ENCODE data around the gene DSCAML1. TPM values are rescaled to one million over a fixed set of nuclear protein-coding genes. Genes with fewer than 3 reads are reported as not detected.

Gene DSCAML1
- total RNA-seq, 2 experiments from 2014 or later = not detected

- Histone ChIP-seq H2AFZ (ENCODE audit: low read length) (no peak overlapping the region), H3K4me3 (ENCODE audit: low read depth, low read length, poor library complexity, severe bottlenecking) (no peak overlapping the region), H3K79me2 (ENCODE audit: insufficient read depth, low read depth, low read length) (no peaks in the 10 kb centered on the region), H3K4me1 (ENCODE audit: insufficient read depth, low read length, poor library complexity, severe bottlenecking) (no peaks in the 10 kb centered on the region), H3K27ac (ENCODE audit: low read depth, low read length, poor library complexity, severe bottlenecking) (no peak overlapping the region), H3K36me3 (ENCODE audit: insufficient read depth, low read length) (no peaks in the 10 kb centered on the region), H3K9me2 (ENCODE audit: insufficient read depth, low read length) (no peaks in the 10 kb centered on the region), H3K9me3 (ENCODE audit: low read length) (0 out of 2 replicates have a peak, but pooled peaks cover 3% of the 10 kb centered on the region), H4K20me1 (ENCODE audit: insufficient read depth, low read length) (no peaks in the 10 kb centered on the region), H3K4me2 (ENCODE audit: low read length) (no peak overlapping the region)
- BruUV-seq (replicated peaks) = no TSS peak
- no peak for DNase-seq (ENCODE audit: low spot score)
- intact Hi-C loops (cut with micrococcal nuclease; ENCODE audit: unreplicated experiment) = no loop called here
- ChIA-PET POLR2A (interaction anchor here (0.7 to 1.4 kb wide), 2 partner anchors 34 to 890 kb away, joined by 3 read pairs; no protein-coding TSS in a partner anchor), CTCF (ENCODE audit: unreplicated experiment) (no interaction called here)
- TF ChIP-seq EZH2phosphoT487 (IDR thresholded peaks at IDR 0.05; ENCODE audit: borderline replicate concordance, low read depth, low read length) (no peak), CTCF (conservative IDR thresholded peaks at IDR 0.05; ENCODE audit: low read length) (no peak)
Measured at GRCh38 chr11:117459123-117459978, 337.7 kb downstream of the DSCAML1 start.

- no peaks in the 10 kb centered on the region for H3K4me1 ChIP-seq (ENCODE audit: insufficient read depth, low read length, poor library complexity, severe bottlenecking)
- ChIA-PET CTCF (ENCODE audit: unreplicated experiment) (no interaction called here), POLR2A (no interaction called here)
- no TSS peak for BruUV-seq (replicated peaks)
- no peak overlapping the region for H2AFZ ChIP-seq (ENCODE audit: low read length)
- no peak for DNase-seq (ENCODE audit: low spot score)
- H3K4me3 ChIP-seq (ENCODE audit: low read depth, low read length, poor library complexity, severe bottlenecking) = no peak overlapping the region
- no peaks in the 10 kb centered on the region for H4K20me1 ChIP-seq (ENCODE audit: insufficient read depth, low read length)
- TF ChIP-seq EZH2phosphoT487 (IDR thresholded peaks at IDR 0.05; ENCODE audit: borderline replicate concordance, low read depth, low read length) = no peak
- TF ChIP-seq CTCF (conservative IDR thresholded peaks at IDR 0.05; ENCODE audit: low read length) = no peak
- intact Hi-C loops (cut with micrococcal nuclease; ENCODE audit: unreplicated experiment) = no loop called here
- H3K27ac ChIP-seq (ENCODE audit: low read depth, low read length, poor library complexity, severe bottlenecking) = no peak overlapping the region
- H3K36me3 ChIP-seq (ENCODE audit: insufficient read depth, low read length) = no peaks in the 10 kb centered on the region
- no peaks in the 10 kb centered on the region for H3K79me2 ChIP-seq (ENCODE audit: insufficient read depth, low read depth, low read length)
- no peak overlapping the region for H3K4me2 ChIP-seq (ENCODE audit: low read length)
- H3K9me2 ChIP-seq (ENCODE audit: insufficient read depth, low read length) = no peaks in the 10 kb centered on the region
- H3K9me3 ChIP-seq (ENCODE audit: low read length) = 0 out of 2 replicates have a peak, but pooled peaks cover 7% of the 10 kb centered on the region
Measured at GRCh38 chr11:117458275-117459122, 338.5 kb downstream of the DSCAML1 start.

All from OCI-LY7 (cell line).